ENCODE results near the gene PAK5.
"Not testable (repeated sequence)": the region's sequence is repeated elsewhere in the genome, so short reads cannot be mapped to it uniquely, and the experiment has no call there.

The PAK5 gene

DNA sequence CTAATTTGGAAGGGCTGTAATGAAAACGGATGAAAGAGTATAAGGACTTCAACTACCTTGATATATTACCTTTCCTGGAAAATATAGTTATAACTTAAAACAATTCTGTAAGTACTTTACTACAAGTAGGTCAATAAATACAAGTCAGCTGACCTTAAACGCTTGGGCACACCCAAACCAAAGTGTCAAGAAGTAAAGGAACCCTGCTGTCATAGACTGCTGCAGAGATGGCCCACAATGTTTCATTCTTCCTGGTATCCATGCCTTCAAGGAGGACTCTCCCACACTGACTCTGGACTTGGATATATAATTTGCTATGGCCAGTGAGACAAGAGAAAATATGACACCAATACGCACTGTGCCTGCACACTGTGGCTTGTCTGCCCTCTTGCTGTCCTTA is 192.5 kb downstream of the PAK5 start:
- TF ChIP-seq, protein P1, sequence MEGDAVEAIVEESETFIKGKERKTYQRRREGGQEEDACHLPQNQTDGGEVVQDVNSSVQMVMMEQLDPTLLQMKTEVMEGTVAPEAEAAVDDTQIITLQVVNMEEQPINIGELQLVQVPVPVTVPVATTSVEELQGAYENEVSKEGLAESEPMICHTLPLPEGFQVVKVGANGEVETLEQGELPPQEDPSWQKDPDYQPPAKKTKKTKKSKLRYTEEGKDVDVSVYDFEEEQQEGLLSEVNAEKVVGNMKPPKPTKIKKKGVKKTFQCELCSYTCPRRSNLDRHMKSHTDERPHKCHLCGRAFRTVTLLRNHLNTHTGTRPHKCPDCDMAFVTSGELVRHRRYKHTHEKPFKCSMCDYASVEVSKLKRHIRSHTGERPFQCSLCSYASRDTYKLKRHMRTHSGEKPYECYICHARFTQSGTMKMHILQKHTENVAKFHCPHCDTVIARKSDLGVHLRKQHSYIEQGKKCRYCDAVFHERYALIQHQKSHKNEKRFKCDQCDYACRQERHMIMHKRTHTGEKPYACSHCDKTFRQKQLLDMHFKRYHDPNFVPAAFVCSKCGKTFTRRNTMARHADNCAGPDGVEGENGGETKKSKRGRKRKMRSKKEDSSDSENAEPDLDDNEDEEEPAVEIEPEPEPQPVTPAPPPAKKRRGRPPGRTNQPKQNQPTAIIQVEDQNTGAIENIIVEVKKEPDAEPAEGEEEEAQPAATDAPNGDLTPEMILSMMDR (IDR thresholded peaks at IDR 0.05), result no peak
- Histone ChIP-seq H3K27ac (no peak overlapping the region), H3K4me3 (no peak overlapping the region)
- no peak for DNase-seq (ENCODE audit: low spot score)

DNA sequence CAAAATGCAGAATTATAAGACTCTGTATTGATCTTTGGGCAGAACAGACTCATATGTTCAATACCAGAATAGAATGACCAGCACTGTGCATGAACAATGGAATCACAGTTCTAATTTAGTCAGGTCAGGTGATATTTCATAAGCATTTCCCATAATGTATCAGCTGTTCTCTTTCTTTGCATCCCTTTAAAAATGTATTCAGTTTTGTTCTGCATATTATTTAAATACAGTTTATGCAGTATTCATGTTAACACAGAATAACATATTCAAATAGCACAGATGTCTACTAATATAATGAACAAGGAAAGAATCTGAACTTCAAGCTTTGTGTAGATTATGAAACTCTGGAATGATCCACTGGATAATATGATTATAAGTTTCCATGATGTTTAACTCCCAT is 196.0 kb downstream of the PAK5 start:
- H3K27ac ChIP-seq, result no peak overlapping the region
- H3K4me3 ChIP-seq, result no peak overlapping the region
- no peak for DNase-seq (ENCODE audit: low spot score)
- TF ChIP-seq, protein P1 (IDR thresholded peaks at IDR 0.05), result no peak

DNA sequence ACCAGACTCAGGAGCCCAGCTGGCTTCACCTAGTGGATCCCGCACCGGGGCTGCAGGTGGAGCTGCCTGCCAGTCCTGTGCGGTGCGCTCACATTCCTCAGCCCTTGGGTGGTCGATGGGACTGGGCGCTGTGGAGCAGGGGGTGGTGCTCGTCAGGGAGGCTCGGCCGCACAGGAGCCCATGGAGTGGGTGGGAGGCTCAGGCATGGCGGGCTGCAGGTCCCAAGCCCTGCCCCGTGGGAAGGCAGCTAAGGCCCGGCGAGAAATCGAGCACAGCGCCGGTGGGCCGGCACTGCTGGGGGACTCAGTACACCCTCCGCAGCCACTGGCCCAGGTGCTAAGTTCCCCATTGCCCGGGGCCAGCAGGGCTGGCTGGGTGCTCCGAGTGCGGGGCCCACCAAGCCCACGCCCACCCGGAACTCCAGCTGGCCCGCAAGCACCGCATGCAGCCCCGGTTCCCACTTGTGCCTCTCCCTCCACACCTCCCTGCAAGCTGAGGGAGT is 197.3 kb downstream of the PAK5 start:
- DNase-seq (ENCODE audit: low spot score); H3K4me3 ChIP-seq; H3K27ac ChIP-seq: not testable (repeated sequence)

DNA sequence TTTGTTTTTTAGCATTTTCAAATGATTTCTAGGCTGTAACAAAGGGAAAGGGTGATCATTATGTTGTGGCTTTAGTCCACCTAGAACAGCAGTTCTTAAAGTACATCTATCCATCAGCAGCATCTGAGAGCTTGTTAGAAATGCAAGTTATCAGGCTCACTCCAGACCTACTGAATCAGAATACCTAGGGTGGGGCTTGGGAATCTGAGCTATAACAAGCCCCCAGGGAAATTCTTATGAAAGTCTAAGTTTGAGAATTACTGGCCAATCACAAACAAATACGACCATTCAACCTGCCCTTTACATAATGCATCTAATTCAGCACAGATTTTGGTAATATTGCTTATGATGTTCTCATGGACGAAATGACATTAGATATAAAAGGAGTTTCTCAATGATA is 201.0 kb downstream of the PAK5 start:
- TF ChIP-seq, protein P1 (IDR thresholded peaks at IDR 0.05), result no peak
- no peak for DNase-seq (ENCODE audit: low spot score)
- no peak overlapping the region for H3K4me3 ChIP-seq
- no peak overlapping the region for H3K27ac ChIP-seq

DNA sequence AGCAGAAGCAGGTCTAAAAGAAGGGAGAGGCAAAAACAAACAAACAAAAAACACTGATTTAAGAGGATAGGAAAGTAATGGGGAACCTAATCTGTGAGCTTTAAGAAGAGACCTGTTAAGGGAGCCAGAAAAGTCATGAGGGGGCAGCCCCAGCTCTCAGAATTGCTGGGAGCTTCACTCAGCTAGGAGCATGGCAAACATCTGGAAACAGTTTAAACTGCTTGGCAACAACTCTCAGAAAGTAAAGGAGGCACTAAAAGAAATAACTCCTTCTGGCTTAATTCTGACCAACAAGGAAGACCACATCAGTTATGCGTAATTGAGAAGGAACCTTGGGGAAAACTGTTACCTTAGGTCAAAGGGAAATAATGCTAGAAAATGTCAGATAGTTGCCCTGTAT is 203.1 kb downstream of the PAK5 start:
- TF ChIP-seq, protein P1 (IDR thresholded peaks at IDR 0.05), result no peak
- no peak for DNase-seq (ENCODE audit: low spot score)
- Histone ChIP-seq H3K4me3 (no peak overlapping the region), H3K27ac (no peak overlapping the region)

DNA sequence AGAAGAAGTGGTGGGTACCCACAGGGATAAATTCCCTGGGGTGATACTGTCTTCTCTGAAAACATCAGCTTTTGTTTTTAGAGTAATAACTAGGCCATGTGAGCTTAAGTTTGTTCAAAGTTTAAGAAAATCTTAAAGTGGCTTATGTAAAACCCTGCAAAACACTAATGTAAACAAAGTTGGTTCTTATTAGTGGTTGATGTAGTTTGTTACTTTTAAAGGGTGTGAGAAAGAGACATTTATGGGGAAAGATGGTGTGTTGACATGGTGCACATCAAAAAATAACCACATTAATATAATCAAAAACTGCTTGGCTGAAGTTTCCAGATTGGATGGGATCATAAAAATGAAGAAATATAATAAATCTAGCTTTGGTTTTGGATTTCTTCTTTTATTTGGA is 204.5 kb downstream of the PAK5 start:
- TF ChIP-seq, protein P1 (IDR thresholded peaks at IDR 0.05), result no peak
- no peak overlapping the region for H3K27ac ChIP-seq
- no peak overlapping the region for H3K4me3 ChIP-seq
- no peak for DNase-seq (ENCODE audit: low spot score)

DNA sequence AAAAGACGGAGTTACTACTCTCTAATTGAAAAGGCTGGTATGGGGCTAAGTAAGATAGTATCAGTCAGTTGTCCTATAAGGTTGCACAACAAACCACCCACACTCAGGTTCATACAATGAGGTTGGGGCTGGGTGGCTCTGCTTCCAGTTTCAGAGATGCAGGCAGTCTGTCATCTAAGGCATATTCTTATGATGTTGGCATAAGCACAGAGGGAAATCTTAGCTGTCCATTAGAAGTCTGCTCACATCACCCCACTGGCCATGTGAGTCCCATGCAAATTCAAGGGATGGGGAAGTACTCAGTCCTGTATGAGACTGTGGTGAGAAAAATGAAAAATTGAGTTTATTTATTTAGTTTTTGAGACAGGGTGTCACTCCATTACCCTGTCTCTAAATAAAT is 205.9 kb downstream of the PAK5 start:
- DNase-seq (ENCODE audit: low spot score), result no peak
- TF ChIP-seq, protein P1 (IDR thresholded peaks at IDR 0.05), result no peak

DNA sequence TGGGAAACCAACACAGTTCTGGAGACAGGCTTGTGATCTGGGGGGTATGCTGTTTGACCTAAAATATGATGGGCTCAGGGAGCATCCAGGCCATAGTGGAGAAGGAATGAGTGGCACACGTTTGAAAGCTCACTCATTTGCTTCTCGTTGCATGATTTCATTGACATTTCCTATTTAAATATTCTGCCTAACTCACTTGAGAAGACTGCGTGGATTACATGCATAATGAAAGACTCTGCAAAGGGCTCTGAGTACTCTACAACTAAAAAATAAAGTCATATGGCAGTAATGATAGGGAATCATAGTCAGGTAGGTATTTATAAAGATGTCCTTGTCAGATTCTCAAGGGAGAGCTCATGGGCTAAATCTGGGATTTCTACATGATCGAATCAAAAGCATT is 206.6 kb downstream of the PAK5 start:
- no peak for DNase-seq (ENCODE audit: low spot score)
- TF ChIP-seq, protein P1 (IDR thresholded peaks at IDR 0.05), result no peak

More for the DNA sequence above, 205.9 kb downstream of the PAK5 start:
- Histone ChIP-seq H3K4me3 (no peak overlapping the region), H3K27ac (no peak overlapping the region)

More for the DNA sequence above, 206.6 kb downstream of the PAK5 start:
- H3K4me3 ChIP-seq, result no peak overlapping the region
- H3K27ac ChIP-seq, result no peak overlapping the region
